HepG2 (cell line): ENCODE data around the gene PACS1.

ENCODE experiments used
- ATF1 ChIP-seq: IDR thresholded peaks from 2 replicates; pipeline ENCODE4 v1.6.1; 2016; ENCODE audit warnings: mild to moderate bottlenecking, control low read depth
- CTCF ChIP-seq: sonication (generic); formaldehyde crosslinking; IDR thresholded peaks from 2 replicates; pipeline ENCODE4 v1.5.0; 2020; ENCODE audit warnings: mild to moderate bottlenecking, missing genetic modification reagents, moderate library complexity
- DNMT3B ChIP-seq: conservative IDR thresholded peaks from 2 replicates; pipeline ENCODE4 v1.6.1; 2016; ENCODE audit warnings: missing biosample characterization, control low read depth
- MXD3 ChIP-seq: IDR thresholded peaks from 2 replicates; pipeline ENCODE4 v1.6.1; 2016; ENCODE audit warnings: mild to moderate bottlenecking, missing biosample characterization, missing genetic modification reagents
- MYC ChIP-seq: sonication (generic); formaldehyde crosslinking; IDR thresholded peaks from 2 replicates; pipeline ENCODE4 v1.9.0; 2021; ENCODE audit warnings: missing genetic modification reagents, borderline replicate concordance
- NR0B2 ChIP-seq: sonication (generic); formaldehyde crosslinking; IDR thresholded peaks from 2 replicates; pipeline ENCODE4 v1.4.0; 2020; ENCODE audit warnings: mild to moderate bottlenecking, missing genetic modification reagents
- PRDM15 ChIP-seq: sonication (generic); formaldehyde crosslinking; IDR thresholded peaks from 2 replicates; pipeline ENCODE4 v1.4.0; 2020; ENCODE audit warnings: missing genetic modification reagents
- SIX4 ChIP-seq: sonication (generic); formaldehyde crosslinking; IDR thresholded peaks from 2 replicates; pipeline ENCODE4 v1.4.0; 2020; ENCODE audit warnings: missing genetic modification reagents
- TOE1 ChIP-seq: sonication (generic); formaldehyde crosslinking; IDR thresholded peaks from 2 replicates; pipeline ENCODE4 v1.4.0; 2020; ENCODE audit warnings: mild to moderate bottlenecking, missing genetic modification reagents
- ZKSCAN8 ChIP-seq: IDR thresholded peaks from 2 replicates; pipeline ENCODE4 v1.6.1; 2016; ENCODE audit warnings: borderline replicate concordance, missing genetic modification reagents, missing compliant biosample characterization
- ZNF274 ChIP-seq: sonication (generic); formaldehyde crosslinking; IDR thresholded peaks from 2 replicates; pipeline ENCODE4 v1.5.1; 2020; ENCODE audit warnings: mild to moderate bottlenecking, missing genetic modification reagents
- ZNF367 ChIP-seq: sonication (generic); formaldehyde crosslinking; IDR thresholded peaks from 2 replicates; pipeline ENCODE4 v1.4.0; 2020; ENCODE audit warnings: missing genetic modification reagents, borderline replicate concordance
- ZNF589 ChIP-seq: sonication (generic); formaldehyde crosslinking; conservative IDR thresholded peaks from 2 replicates; pipeline ENCODE4 v1.8.0; 2022; ENCODE audit warnings: mild to moderate bottlenecking, moderate library complexity, missing genetic modification reagents

- TF ChIP-seq SIX4 (CRISPR knock-in tag) (no peak), CTCF (CRISPR knock-in tag) (no peak), ZKSCAN8 (CRISPR knock-in tag) (no peak), MXD3 (CRISPR knock-in tag) (no peak), NR0B2 (no peak), PRDM15 (CRISPR knock-in tag) (no peak), DNMT3B (CRISPR knock-in tag) (no peak), ZNF367 (CRISPR knock-in tag) (no peak), ZNF589 (CRISPR knock-in tag) (no peak), TOE1 (no peak), ATF1 (CRISPR knock-in tag) (no peak), ZNF274 (CRISPR knock-in tag) (no peak), MYC (CRISPR knock-in tag) (no peak)
Measured at GRCh38 chr11:66062408-66062807, 7.7 kb upstream of the PACS1 start.
